HepG2 (cell line): ENCODE measurements around the gene DUOXA2. TPM values are rescaled to one million over a fixed set of nuclear protein-coding genes. Genes with fewer than 3 reads are reported as not detected.

Source experiments
- ATAC-seq: fragments of 200-7000 bp; cut with Tn5 transposase; 3 replicates; pipeline ENCODE4 v1.9.1; 2020; ENCODE audit warnings: mild to moderate bottlenecking, moderate library complexity
- BruUV-seq: library from RNA; stranded (reverse); fragments of 400-500 nt; replicated peaks from 2 replicates; lab custom pipeline; 2021; lab: Mats Ljungman, UMichigan
- CTCF ChIA-PET: fragments of 300-600 bp; formaldehyde crosslinking; extraction: SDS; loops from one replicate; lab custom pipeline; 2021; ENCODE audit warnings: low total read pairs, inconsistent platforms, low intra/inter-chr PET ratio; lab: Yijun Ruan, JAX
- POLR2A ChIA-PET: fragments of 350-600 bp; sonication (Branson Sonifier 250); formaldehyde crosslinking; loops from one replicate; lab custom pipeline; 2020; ENCODE audit warnings: antibody characterized with exemption, inconsistent platforms; lab: Yijun Ruan, JAX
- DNase-seq: peaks from one replicate; pipeline ENCODE4 v3.0.0-alpha.2; 2015; ENCODE audit warnings: low spot score
- FAIRE-seq: peaks from 3 replicates; lab custom pipeline; 2011; peaks lifted over from hg19 to GRCh38; lab: Jason Lieb, UNC
- H2AFZ ChIP-seq: one replicate; pipeline ENCODE4 v1.6.1; 2011; ENCODE audit warnings: low read length, inconsistent platforms
- H3K27ac ChIP-seq: fragments of 300-600 bp; 3 replicates; pipeline ENCODE4 v1.8.0; 2011; ENCODE audit warnings: mixed run types, mild to moderate bottlenecking, mixed read lengths, low read length, inconsistent platforms; ENCODE audit not compliant: insufficient read depth; ENCODE audit errors: extremely low read length
- H3K27me3 ChIP-seq, 2 experiments: fragments of 200-600 bp in 1 of 2; 2 replicates in 1 of 2; 3 replicates in 1 of 2; pipeline versions ENCODE4 v1.6.0 to v1.8.0; 2011; ENCODE audit warnings: low read length in 2 of 2, mild to moderate bottlenecking in 2 of 2, moderate library complexity in 2 of 2, inconsistent platforms in 1 of 2; ENCODE audit not compliant: insufficient read depth in 2 of 2, control insufficient read depth in 1 of 2
- H3K36me3 ChIP-seq, 2 experiments: fragments of 200-600 bp in 1 of 2; replicated peaks in 1 of 2; 2 replicates in 1 of 2; 3 replicates in 1 of 2; pipeline versions ENCODE4 v1.5.1 to v1.8.0; 2011; ENCODE audit warnings: low read length in 2 of 2, inconsistent platforms in 1 of 2; ENCODE audit not compliant: insufficient read depth in 2 of 2, control insufficient read depth in 1 of 2
- H3K4me1 ChIP-seq: 2 replicates; pipeline ENCODE4 v1.5.1; 2012; ENCODE audit warnings: low read length, inconsistent platforms; ENCODE audit not compliant: insufficient read depth
- H3K4me2 ChIP-seq: 2 replicates; pipeline ENCODE4 v1.6.0; 2011; ENCODE audit warnings: low read depth, low read length, inconsistent platforms
- H3K4me3 ChIP-seq, 3 experiments: fragments of 200-600 bp in 1 of 3; sonication (generic), shearing (Covaris generic) in 1 of 3; replicated peaks in 1 of 3; 2 replicates each; pipeline ENCODE4 v1.5.1; 2011 to 2016; ENCODE audit warnings: low read length in 3 of 3, inconsistent platforms in 2 of 3, low read depth in 2 of 3, mild to moderate bottlenecking in 2 of 3, control low read depth in 1 of 3, mixed read lengths in 1 of 3; ENCODE audit not compliant: insufficient read depth in 1 of 3
- H3K79me2 ChIP-seq: one replicate; pipeline ENCODE4 v1.6.1; 2011; ENCODE audit warnings: low read length, inconsistent platforms; ENCODE audit not compliant: insufficient read depth
- H3K9ac ChIP-seq: 2 replicates; pipeline ENCODE4 v1.6.0; 2011; ENCODE audit warnings: mild to moderate bottlenecking, low read depth, low read length, inconsistent platforms; ENCODE audit not compliant: insufficient read depth
- H3K9me3 ChIP-seq: 2 replicates; pipeline ENCODE4 v1.5.1; 2012; ENCODE audit warnings: mild to moderate bottlenecking, low read length
- H4K20me1 ChIP-seq: 2 replicates; pipeline ENCODE4 v1.6.0; 2011; ENCODE audit warnings: inconsistent platforms, mild to moderate bottlenecking, low read length, moderate library complexity; ENCODE audit not compliant: insufficient read depth
- GATA4 ChIP-seq: sonication (generic); IDR thresholded peaks from 2 replicates; pipeline ENCODE4 v1.6.1; 2016; ENCODE audit warnings: antibody characterized with exemption, low read depth, borderline replicate concordance
- GLMP ChIP-seq: sonication (generic); formaldehyde crosslinking; IDR thresholded peaks from 2 replicates; pipeline ENCODE4 v1.9.0; 2021; ENCODE audit warnings: missing genetic modification reagents, mild to moderate bottlenecking, borderline replicate concordance
- MTF2 ChIP-seq: sonication (generic); formaldehyde crosslinking; IDR thresholded peaks from 2 replicates; pipeline ENCODE4 v1.5.0; 2020; ENCODE audit warnings: missing genetic modification reagents, borderline replicate concordance
- NFAT5 ChIP-seq: sonication (generic); formaldehyde crosslinking; IDR thresholded peaks from 2 replicates; pipeline ENCODE4 v1.4.0; 2020; ENCODE audit warnings: missing genetic modification reagents
- RFX5 ChIP-seq: IDR thresholded peaks from 2 replicates; pipeline ENCODE4 v1.6.1; 2011; ENCODE audit warnings: low read depth, low read length, improper control_type of control experiment
- U2AF1 ChIP-seq: fragments of 200-400 bp; formaldehyde crosslinking; optimal IDR thresholded peaks from 2 replicates; pipeline ENCODE3; 2017; ENCODE audit warnings: mild to moderate bottlenecking, low read depth, low read length
- UBTF ChIP-seq: sonication (generic); formaldehyde crosslinking; IDR thresholded peaks from 2 replicates; pipeline ENCODE4 v1.4.0; 2020; ENCODE audit warnings: mild to moderate bottlenecking, missing genetic modification reagents
- ZBTB4 ChIP-seq: sonication (generic); formaldehyde crosslinking; IDR thresholded peaks from 2 replicates; pipeline ENCODE4 v1.4.0; 2020; ENCODE audit warnings: missing genetic modification reagents, mild to moderate bottlenecking, borderline replicate concordance
- ZFP37 ChIP-seq: sonication (generic); formaldehyde crosslinking; IDR thresholded peaks from 2 replicates; pipeline ENCODE4 v1.4.0; 2020; ENCODE audit warnings: missing genetic modification reagents, borderline replicate concordance
- ZNF460 ChIP-seq: sonication (generic); formaldehyde crosslinking; IDR thresholded peaks from 2 replicates; pipeline ENCODE4 v1.5.1; 2020; ENCODE audit warnings: missing genetic modification reagents, mild to moderate bottlenecking, borderline replicate concordance
- ZNF879 ChIP-seq: sonication (generic); formaldehyde crosslinking; IDR thresholded peaks from 2 replicates; pipeline ENCODE4 v1.8.1; 2023; ENCODE audit warnings: missing genetic modification reagents
- ZSCAN31 ChIP-seq: sonication (generic); formaldehyde crosslinking; IDR thresholded peaks from 2 replicates; pipeline ENCODE4 v1.5.0; 2020; ENCODE audit warnings: low read depth, mild to moderate bottlenecking, missing genetic modification reagents
- WGBS: methylation state at CpG from one replicate; pipeline ENCODE4 v1.1.6; 2017; ENCODE audit warnings: low lambda C conversion rate; 5-methylcytosine and 5-hydroxymethylcytosine counted together
- in situ Hi-C: cut with HindIII; loops from 2 replicates; pipeline ENCODE4 v1.10.0; 2017; ENCODE audit warnings: low pct_unique_long_range_greater_than_20kb; ENCODE audit not compliant: extremely low pct_ligation_motif_present
- intact Hi-C: fragments of 100-400 bp; cut with micrococcal nuclease; formaldehyde crosslinking; loops from one replicate; pipeline ENCODE4 v1.10.0; 2022; ENCODE audit not compliant: unreplicated experiment
- polyA plus RNA-seq, 8 experiments: library from polyadenylated mRNA; depleted of rRNA in 3 of 8; stranded (reverse) in 7 of 8; unstranded in 1 of 8; fragments of >200 nt; fragmentation: Illumina TruSeq in 4 of 8; extraction: Trizol in 4 of 8; gene quantifications; 2 replicates each; pipeline versions ENCODE4 v1.2.1 to v1.2.3, GENCODE V29; 2011 to 2016; ENCODE audit warnings: low read depth in 4 of 8, missing spikeins in 1 of 8, mixed read lengths in 1 of 8; ENCODE audit not compliant: insufficient read depth in 1 of 8
- total RNA-seq, 5 experiments: library from RNA; depleted of rRNA; stranded (reverse); fragments of >200 nt; fragmentation: Illumina TruSeq; extraction: Trizol; gene quantifications; 2 replicates each; pipeline ENCODE4 v1.2.3, GENCODE V29; 2016; ENCODE audit warnings: low read depth in 1 of 5

DUOXA2 gene
- total and polyA plus RNA-seq, 2 of the 13 experiments (the other 11 are each of a cell fraction or from before 2014, with no cell fraction given), result 0.32 TPM; not detected in 1

- intact Hi-C loops, result no loop called here
- TF ChIP-seq GATA4 (no peak), UBTF (CRISPR knock-in tag) (no peak), RFX5 (no peak), ZNF460 (CRISPR knock-in tag) (no peak), ZFP37 (no peak), U2AF1 (no peak), GLMP (CRISPR knock-in tag) (no peak), MTF2 (CRISPR knock-in tag) (no peak), ZSCAN31 (no peak), ZBTB4 (no peak), NFAT5 (CRISPR knock-in tag) (no peak), ZNF879 (CRISPR knock-in tag) (no peak)
Observed at GRCh38 chr15:45099549-45100165, 14.5 kb upstream of the DUOXA2 start.

More at GRCh38 chr15:45099549-45100165, 14.5 kb upstream of the DUOXA2 start:
- POLR2A ChIA-PET, result no interaction called here
- DNase-seq (no peak), FAIRE-seq (no peak), ATAC-seq (no peak)
- WGBS, result 65% methylated on average over 15 of the region's 23 CpGs
- CTCF ChIA-PET, result no interaction called here
- H4K20me1 ChIP-seq, result no peaks in the 10 kb centered on the region
- no peak overlapping the region for H3K4me2 ChIP-seq
- H3K27ac ChIP-seq, result no peak overlapping the region
- H3K4me1 ChIP-seq, result no peaks in the 10 kb centered on the region
- H3K9ac ChIP-seq, result no peak overlapping the region
- H3K27me3 ChIP-seq, result peaks cover 11 to 41% of the 10 kb centered on the region in 2 experiments; a peak in 4 of 5 replicates
- in situ Hi-C loops, result no loop called here
- no peak overlapping the region for H2AFZ ChIP-seq
- H3K36me3 ChIP-seq, result no peaks in the 10 kb centered on the region
- no peak overlapping the region for H3K4me3 ChIP-seq
- H3K9me3 ChIP-seq, result no peaks in the 10 kb centered on the region
- no peaks in the 10 kb centered on the region for H3K79me2 ChIP-seq
- no TSS peak for BruUV-seq
